Glutamatergic neuron (in vitro differentiated cells): ENCODE results near the gene RTP1. TPM values are rescaled to one million over a fixed set of nuclear protein-coding genes. Genes with fewer than 3 reads are reported as not detected.

Source experiments
- DNase-seq: peaks from one replicate; pipeline ENCODE4 v3.0.0; 2022
- H3K27ac Mint-ChIP-seq: one replicate; pipeline ENCODE4 v1.8.0; 2020; ENCODE audit warnings: mild to moderate bottlenecking, mixed read lengths, inconsistent platforms; ENCODE audit not compliant: unreplicated experiment
- H3K27me3 Mint-ChIP-seq: one replicate; pipeline ENCODE4 v1.8.0; 2020; ENCODE audit warnings: mild to moderate bottlenecking, moderate library complexity, mixed read lengths, inconsistent platforms; ENCODE audit not compliant: unreplicated experiment
- H3K36me3 Mint-ChIP-seq: one replicate; pipeline ENCODE4 v1.8.0; 2020; ENCODE audit warnings: mild to moderate bottlenecking, mixed read lengths, inconsistent platforms; ENCODE audit not compliant: unreplicated experiment
- H3K4me1 Mint-ChIP-seq: one replicate; pipeline ENCODE4 v1.8.0; 2020; ENCODE audit warnings: mild to moderate bottlenecking, low read depth, mixed read lengths, inconsistent platforms; ENCODE audit not compliant: unreplicated experiment
- H3K4me3 Mint-ChIP-seq: one replicate; pipeline ENCODE4 v1.8.0; 2020; ENCODE audit warnings: mild to moderate bottlenecking, mixed read lengths, inconsistent platforms; ENCODE audit not compliant: unreplicated experiment
- H3K9me3 Mint-ChIP-seq: one replicate; pipeline ENCODE4 v1.8.0; 2020; ENCODE audit warnings: mild to moderate bottlenecking, moderate library complexity, mixed read lengths, inconsistent platforms; ENCODE audit not compliant: unreplicated experiment
- CTCF ChIP-seq: fragments of 200-600 bp; sonication (generic); IDR thresholded peaks from one replicate; pipeline ENCODE4 v1.5.0; 2021; ENCODE audit not compliant: partially characterized antibody, unreplicated experiment
- total RNA-seq: library from RNA; stranded (reverse); fragmentation: NEBNext Ultra II Directional; extraction: Animal tissue kit (Norgen Biotek cat#: 25700); gene quantifications from one replicate; pipeline ENCODE4 v1.2.1, GENCODE V29; 2021; ENCODE audit not compliant: unreplicated experiment

The RTP1 gene
- total RNA-seq, 1 donor from 2014 or later: not detected

DNA sequence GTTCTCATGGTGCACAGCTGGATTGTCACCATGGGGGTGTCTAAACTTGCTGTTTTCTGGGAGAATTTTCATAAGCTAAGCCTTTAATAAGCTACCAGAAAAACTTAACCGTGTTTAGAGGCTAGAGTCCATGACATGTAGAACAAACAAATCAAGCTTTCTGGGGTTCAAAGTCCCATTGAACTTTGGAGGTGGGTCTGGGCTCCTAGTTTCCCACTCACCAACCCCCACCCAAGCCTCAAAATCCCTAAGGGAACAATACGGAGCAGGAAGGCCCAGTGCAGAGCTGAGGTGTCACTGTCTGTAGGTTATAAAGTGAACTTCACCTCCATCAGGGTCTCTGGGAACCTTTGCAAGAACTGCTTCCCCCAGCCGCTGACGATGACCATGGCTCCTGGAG is 25.5 kb downstream of the RTP1 start:
- Mint-ChIP-seq H3K27ac (no peak overlapping the region), H3K36me3 (no peaks in the 10 kb centered on the region), H3K9me3 (peaks cover under 1% of the 10 kb centered on the region), H3K4me1 (no peaks in the 10 kb centered on the region), H3K27me3 (peaks cover 5% of the 10 kb centered on the region), H3K4me3 (no peak overlapping the region)
- TF ChIP-seq CTCF: no peak
- DNase-seq: no peak

DNA sequence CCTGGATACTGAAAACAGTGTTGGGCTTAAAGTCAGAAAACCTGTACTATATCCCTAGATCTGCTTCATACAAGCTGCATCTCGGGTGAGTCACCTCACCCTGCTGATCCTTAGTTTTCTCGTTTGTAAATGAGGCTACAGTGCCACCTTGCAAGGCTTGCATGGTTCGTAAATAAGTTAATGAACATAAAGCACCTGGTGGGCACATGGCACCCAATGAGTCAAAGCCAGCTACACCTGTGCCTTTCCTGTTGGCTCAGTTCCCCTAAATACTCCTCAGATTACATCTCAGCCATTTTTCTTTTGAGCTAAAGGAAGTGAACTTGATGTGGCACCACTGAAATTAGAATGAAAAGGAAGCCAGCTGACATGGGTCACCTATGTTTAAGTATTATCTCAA is 26.5 kb downstream of the RTP1 start:
- no peak overlapping the region for H3K27ac Mint-ChIP-seq
- H3K27me3 Mint-ChIP-seq: peaks cover 7% of the 10 kb centered on the region
- H3K4me1 Mint-ChIP-seq: no peaks in the 10 kb centered on the region
- no peak for DNase-seq
- H3K4me3 Mint-ChIP-seq: no peak overlapping the region
- no peak for TF ChIP-seq CTCF
- peaks cover 2% of the 10 kb centered on the region for H3K9me3 Mint-ChIP-seq
- H3K36me3 Mint-ChIP-seq: no peaks in the 10 kb centered on the region

DNA sequence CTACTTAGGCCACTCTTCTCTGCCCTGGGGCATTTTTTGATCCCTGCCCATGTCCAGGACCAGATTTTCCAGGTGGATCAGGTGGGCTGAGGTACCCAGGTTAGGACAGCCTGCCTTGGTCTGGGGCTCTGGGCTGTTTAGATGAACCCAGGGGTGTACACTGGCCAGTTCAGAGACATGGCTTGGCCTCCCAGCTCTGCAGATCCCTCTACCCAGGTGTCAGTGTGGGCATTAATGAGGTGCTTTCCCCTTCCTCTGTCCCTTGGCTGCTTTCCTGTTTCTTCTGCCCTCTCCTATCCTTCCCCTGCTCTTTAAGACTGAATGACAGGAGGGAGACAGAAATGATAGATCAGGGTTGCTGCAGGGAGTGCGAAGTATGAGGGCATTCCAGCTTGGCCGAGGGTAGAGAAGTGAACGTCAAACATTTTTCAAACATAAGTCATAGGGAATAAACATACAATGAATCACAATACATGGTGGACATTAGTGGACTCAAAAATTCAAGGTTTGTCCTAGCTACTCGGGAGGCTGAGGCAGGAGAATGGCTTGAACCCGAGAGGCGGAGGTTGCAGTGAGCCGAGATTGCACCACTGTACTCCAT is 30.5 kb downstream of the RTP1 start:
- no peak for TF ChIP-seq CTCF
- Mint-ChIP-seq H3K4me3 (no peak overlapping the region), H3K4me1 (no peaks in the 10 kb centered on the region), H3K27ac (no peak overlapping the region), H3K27me3 (peaks cover 12% of the 10 kb centered on the region), H3K36me3 (no peaks in the 10 kb centered on the region), H3K9me3 (peaks cover 2% of the 10 kb centered on the region)
- no peak for DNase-seq

- peaks cover 12% of the 10 kb centered on the region for H3K27me3 Mint-ChIP-seq
- DNase-seq: no peak
- H3K4me1 Mint-ChIP-seq: no peaks in the 10 kb centered on the region
- no peak overlapping the region for H3K4me3 Mint-ChIP-seq
- no peaks in the 10 kb centered on the region for H3K36me3 Mint-ChIP-seq
- H3K9me3 Mint-ChIP-seq: peaks cover 2% of the 10 kb centered on the region
- no peak for TF ChIP-seq CTCF
- H3K27ac Mint-ChIP-seq: no peak overlapping the region
These were observed 31.5 kb downstream of the RTP1 start for GRCh38 chr3:187228740-187229139.

GRCh38 chr3:187230011-187230410 is 32.7 kb downstream of the RTP1 start:
- Mint-ChIP-seq H3K36me3 (no peaks in the 10 kb centered on the region), H3K27ac (no peak overlapping the region), H3K9me3 (peaks cover 2% of the 10 kb centered on the region), H3K27me3 (peaks cover 11% of the 10 kb centered on the region), H3K4me3 (no peak overlapping the region), H3K4me1 (no peaks in the 10 kb centered on the region)
- no peak for DNase-seq
- TF ChIP-seq CTCF: no peak
